ENCODE measurements around the gene CYP2C19.
"Not testable (repeated sequence)": the region's sequence is repeated elsewhere in the genome, so short reads cannot be mapped to it uniquely, and the experiment has no call there.

Gene CYP2C19

GRCh38 chr10:94760586-94761178 lies 1.8 kb upstream of the CYP2C19 start:
- Histone ChIP-seq H3F3A (ENCODE audit: control insufficient read depth, insufficient read depth) (no peaks in the 10 kb centered on the region), H3K4me3 (ENCODE audit: low read length) (no peak overlapping the region), H3K9me2 (replicated peaks; ENCODE audit: control insufficient read depth, low read length) (no peaks in the 10 kb centered on the region), H3K4me2 (ENCODE audit: low read length) (no peak overlapping the region), H3K36me3 (ENCODE audit: control insufficient read depth, low read length) (no peaks in the 10 kb centered on the region), H3K79me2 (ENCODE audit: control insufficient read depth, low read length) (no peaks in the 10 kb centered on the region), H3K27ac (ENCODE audit: low read depth, low read length) (no peak overlapping the region), H3K27me3 (ENCODE audit: control insufficient read depth, low read length) (no peaks in the 10 kb centered on the region), H3K9me3 (ENCODE audit: control insufficient read depth, insufficient read depth, low read length) (no peaks in the 10 kb centered on the region), H4K20me1 (ENCODE audit: control insufficient read depth, insufficient read depth, low read depth, low read length) (no peaks in the 10 kb centered on the region), H3K4me1 (ENCODE audit: control insufficient read depth, low read length) (no peaks in the 10 kb centered on the region)
- TF ChIP-seq CTCF (IDR thresholded peaks at IDR 0.05; ENCODE audit: low read depth, low read length, poor library complexity, severe bottlenecking) (no peak), EZH2phosphoT487 (IDR thresholded peaks at IDR 0.05; ENCODE audit: borderline replicate concordance, low read length) (no peak)

- H3K9me2 ChIP-seq (replicated peaks; ENCODE audit: control insufficient read depth, low read length); H3K9me3 ChIP-seq (ENCODE audit: control insufficient read depth, insufficient read depth, low read length); H3K36me3 ChIP-seq (ENCODE audit: control insufficient read depth, low read length); H3F3A ChIP-seq (ENCODE audit: control insufficient read depth, insufficient read depth); H3K4me2 ChIP-seq (ENCODE audit: low read length); H3K79me2 ChIP-seq (ENCODE audit: control insufficient read depth, low read length); H4K20me1 ChIP-seq (ENCODE audit: control insufficient read depth, insufficient read depth, low read depth, low read length); H3K27ac ChIP-seq (ENCODE audit: low read depth, low read length); H3K4me1 ChIP-seq (ENCODE audit: control insufficient read depth, low read length); H3K27me3 ChIP-seq (ENCODE audit: control insufficient read depth, low read length); H3K4me3 ChIP-seq (ENCODE audit: low read length): not testable (repeated sequence)
Observed at GRCh38 chr10:94775425-94775824, 12.9 kb downstream of the CYP2C19 start.

GRCh38 chr10:94777886-94778458 lies 15.5 kb downstream of the CYP2C19 start:
- Histone ChIP-seq H3K4me1 (ENCODE audit: control insufficient read depth, low read length) (no peaks in the 10 kb centered on the region), H3K27me3 (ENCODE audit: control insufficient read depth, low read length) (no peaks in the 10 kb centered on the region), H4K20me1 (ENCODE audit: control insufficient read depth, insufficient read depth, low read depth, low read length) (no peaks in the 10 kb centered on the region), H3F3A (ENCODE audit: control insufficient read depth, insufficient read depth) (no peaks in the 10 kb centered on the region), H3K9me3 (ENCODE audit: control insufficient read depth, insufficient read depth, low read length) (no peaks in the 10 kb centered on the region), H3K36me3 (ENCODE audit: control insufficient read depth, low read length) (no peaks in the 10 kb centered on the region), H3K79me2 (ENCODE audit: control insufficient read depth, low read length) (no peaks in the 10 kb centered on the region), H3K4me3 (ENCODE audit: low read length) (no peak overlapping the region), H3K9me2 (replicated peaks; ENCODE audit: control insufficient read depth, low read length) (no peaks in the 10 kb centered on the region), H3K4me2 (ENCODE audit: low read length) (no peak overlapping the region), H3K27ac (ENCODE audit: low read depth, low read length) (no peak overlapping the region)
- no peak for TF ChIP-seq CTCF (IDR thresholded peaks at IDR 0.05; ENCODE audit: low read depth, low read length, poor library complexity, severe bottlenecking)

- Histone ChIP-seq H3F3A (ENCODE audit: control insufficient read depth, insufficient read depth) (no peaks in the 10 kb centered on the region), H3K27ac (ENCODE audit: low read depth, low read length) (no peak overlapping the region), H3K9me3 (ENCODE audit: control insufficient read depth, insufficient read depth, low read length) (no peaks in the 10 kb centered on the region), H3K4me2 (ENCODE audit: low read length) (no peak overlapping the region), H3K79me2 (ENCODE audit: control insufficient read depth, low read length) (no peaks in the 10 kb centered on the region), H3K27me3 (ENCODE audit: control insufficient read depth, low read length) (no peaks in the 10 kb centered on the region), H3K4me1 (ENCODE audit: control insufficient read depth, low read length) (no peaks in the 10 kb centered on the region), H4K20me1 (ENCODE audit: control insufficient read depth, insufficient read depth, low read depth, low read length) (no peaks in the 10 kb centered on the region), H3K36me3 (ENCODE audit: control insufficient read depth, low read length) (no peaks in the 10 kb centered on the region), H3K9me2 (replicated peaks; ENCODE audit: control insufficient read depth, low read length) (no peaks in the 10 kb centered on the region), H3K4me3 (ENCODE audit: low read length) (no peak overlapping the region)
- TF ChIP-seq CTCF (IDR thresholded peaks at IDR 0.05; ENCODE audit: low read depth, low read length, poor library complexity, severe bottlenecking) (no peak), EZH2phosphoT487 (IDR thresholded peaks at IDR 0.05; ENCODE audit: borderline replicate concordance, low read length) (no peak)
Observed at GRCh38 chr10:94780844-94781243, 18.4 kb downstream of the CYP2C19 start.
